Activated naive CD4-positive, alpha-beta T cell treated with anti-CD3 and anti-CD28 coated beads for 36 hours (primary cell): ENCODE results near the gene DDHD1. TPM values are rescaled to one million over a fixed set of nuclear protein-coding genes. Genes with fewer than 3 reads are reported as not detected.
"Not testable (repeated sequence)": the region's sequence is repeated elsewhere in the genome, so short reads cannot be mapped to it uniquely, and the experiment has no call there.

Experiments used
- CTCF ChIA-PET: fragments of 350-600 bp; sonication (Branson Sonifier 250); formaldehyde crosslinking; loops from one replicate; lab custom pipeline; 2021; ENCODE audit warnings: antibody characterized with exemption; lab: Charles Lee
- DNase-seq: peaks from one replicate; pipeline ENCODE4 v3.0.0-alpha.2; 2020
- H3K27ac Mint-ChIP-seq: one replicate; pipeline ENCODE4 v1.8.0; 2021; ENCODE audit warnings: mild to moderate bottlenecking, mixed read lengths
- H3K27me3 Mint-ChIP-seq: one replicate; pipeline ENCODE4 v1.8.0; 2021; ENCODE audit warnings: low read depth, mixed read lengths
- H3K36me3 Mint-ChIP-seq: one replicate; pipeline ENCODE4 v1.8.0; 2021; ENCODE audit warnings: low read depth, mixed read lengths
- H3K4me1 Mint-ChIP-seq: one replicate; pipeline ENCODE4 v1.8.0; 2021; ENCODE audit warnings: low read depth, mixed read lengths
- H3K4me3 Mint-ChIP-seq: one replicate; pipeline ENCODE4 v1.8.0; 2021; ENCODE audit warnings: mild to moderate bottlenecking, moderate library complexity, mixed read lengths
- H3K9me3 Mint-ChIP-seq: one replicate; pipeline ENCODE4 v1.8.0; 2021; ENCODE audit warnings: mixed read lengths
- intact Hi-C: fragments of 100-400 bp; cut with micrococcal nuclease; formaldehyde crosslinking; loops from one replicate; pipeline ENCODE4 v1.15.1; 2023
- total RNA-seq, 2 experiments: library from RNA; stranded (reverse); gene quantifications; one replicate each; pipeline ENCODE4 v1.2.3, GENCODE V29; 2021

Gene DDHD1
- total RNA-seq, 2 experiments from 2014 or later = 20.1 to 20.4 TPM

- Mint-ChIP-seq H3K9me3 (no peaks in the 10 kb centered on the region), H3K4me3 (peak overlapping the region; percentile 26), H3K4me1 (peaks cover 38% of the 10 kb centered on the region), H3K27me3 (no peaks in the 10 kb centered on the region), H3K36me3 (peaks cover 4% of the 10 kb centered on the region), H3K27ac (peak overlapping the region; percentile 72)
- intact Hi-C loops = loop anchor here (1.0 to 2.0 kb wide), 2 partner anchors 19 to 25 kb away; partner anchors contain the start of gene DDHD1
- no peak for DNase-seq
- CTCF ChIA-PET = interaction anchor here (0.9 kb wide), 1 partner anchor 13 kb away, joined by 3 read pairs; no protein-coding TSS in a partner anchor
These were observed 25.3 kb downstream of the DDHD1 start for GRCh38 chr14:53127832-53128231.

- Mint-ChIP-seq H3K9me3 (no peaks in the 10 kb centered on the region), H3K27me3 (no peaks in the 10 kb centered on the region), H3K27ac (peak overlapping the region; percentile 72), H3K4me1 (peaks cover 38% of the 10 kb centered on the region), H3K4me3 (peak overlapping the region; percentile 56), H3K36me3 (peaks cover 7% of the 10 kb centered on the region)
- intact Hi-C loops = loop anchor here (1.0 to 2.0 kb wide), 2 partner anchors 18 to 26 kb away; partner anchors contain the start of gene DDHD1
- no peak for DNase-seq
- CTCF ChIA-PET = interaction anchor here (0.9 to 1.6 kb wide), 3 partner anchors 13 to 73 kb away, joined by 3 to 4 read pairs (median 3); no protein-coding TSS in a partner anchor
These were observed 26.0 kb downstream of the DDHD1 start for GRCh38 chr14:53127151-53127550.

DNA sequence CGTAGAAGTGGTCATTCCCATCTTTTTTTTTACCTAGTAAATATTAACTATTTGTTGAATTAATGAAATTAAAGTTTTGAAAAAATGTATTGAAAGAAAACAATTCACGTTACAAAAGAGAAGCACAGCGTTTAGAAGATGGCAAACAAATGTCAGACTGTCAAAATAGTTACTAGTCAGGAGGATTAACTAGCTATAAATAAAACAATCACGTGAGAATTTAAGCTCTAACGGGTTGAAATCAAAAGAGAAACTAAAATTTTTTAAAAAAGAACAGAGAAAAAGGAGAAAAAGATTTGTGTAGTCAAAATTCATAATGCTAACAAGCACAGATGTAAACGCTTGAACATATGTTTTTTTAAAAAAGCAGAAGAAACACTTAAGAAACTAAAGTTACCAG lies 26.4 kb downstream of the DDHD1 start:
- peaks cover 10% of the 10 kb centered on the region for H3K36me3 Mint-ChIP-seq
- no peaks in the 10 kb centered on the region for H3K27me3 Mint-ChIP-seq
- H3K4me3 Mint-ChIP-seq = peak overlapping the region; percentile 56
- peaks cover 38% of the 10 kb centered on the region for H3K4me1 Mint-ChIP-seq
- H3K27ac Mint-ChIP-seq = peak overlapping the region; percentile 72
- CTCF ChIA-PET = interaction anchor here (1.0 to 1.6 kb wide), 2 partner anchors 13 to 72 kb away, joined by 3 to 4 read pairs; no protein-coding TSS in a partner anchor
- intact Hi-C loops = loop anchor here (1.0 to 2.0 kb wide), 2 partner anchors 17 to 26 kb away; partner anchors contain the start of gene DDHD1
- H3K9me3 Mint-ChIP-seq = no peaks in the 10 kb centered on the region
- no peak for DNase-seq

GRCh38 chr14:53124786-53125185 lies 28.3 kb downstream of the DDHD1 start:
- Mint-ChIP-seq H3K36me3 (peaks cover 17% of the 10 kb centered on the region), H3K27ac (no peak overlapping the region), H3K4me1 (peaks cover 41% of the 10 kb centered on the region), H3K4me3 (no peak overlapping the region), H3K9me3 (peaks cover 11% of the 10 kb centered on the region), H3K27me3 (no peaks in the 10 kb centered on the region)
- CTCF ChIA-PET = interaction anchor here (0.6 to 1.6 kb wide), 4 partner anchors 11 to 1597 kb away, joined by 3 to 7 read pairs (median 3); no protein-coding TSS in a partner anchor
- DNase-seq = no peak
- intact Hi-C loops = no loop called here

- H3K4me1 Mint-ChIP-seq = peaks cover 44% of the 10 kb centered on the region
- H3K9me3 Mint-ChIP-seq = peaks cover 18% of the 10 kb centered on the region
- H3K36me3 Mint-ChIP-seq = peaks cover 32% of the 10 kb centered on the region
- H3K27me3 Mint-ChIP-seq, DNase-seq, H3K27ac Mint-ChIP-seq, H3K4me3 Mint-ChIP-seq, intact Hi-C loops: not testable (repeated sequence)
- CTCF ChIA-PET = interaction anchor here (0.6 kb wide), 1 partner anchor 96 kb away, joined by 3 read pairs; no protein-coding TSS in a partner anchor
These were observed 31.7 kb downstream of the DDHD1 start for GRCh38 chr14:53121419-53121818.

DNA sequence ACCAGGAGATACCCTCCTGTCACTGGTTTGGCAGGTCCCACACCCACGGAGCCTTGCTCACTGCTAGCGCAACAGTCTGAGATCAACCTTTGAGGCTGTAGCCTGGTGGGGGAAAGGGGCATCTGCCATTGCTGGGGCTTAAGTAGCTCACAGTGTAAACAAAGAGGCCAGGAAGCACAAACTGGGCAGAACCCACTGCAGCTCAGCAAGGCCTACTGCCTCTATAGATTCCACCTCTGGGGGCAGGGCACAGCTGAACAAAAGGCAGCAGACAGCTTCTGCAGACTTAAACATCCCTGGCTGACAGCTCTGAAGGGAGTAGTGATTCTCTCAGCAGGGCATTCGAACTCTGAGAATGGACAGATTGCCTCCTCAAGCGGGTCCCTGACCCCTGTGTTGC lies 35.6 kb downstream of the DDHD1 start:
- H3K27ac Mint-ChIP-seq, H3K4me3 Mint-ChIP-seq, H3K27me3 Mint-ChIP-seq, DNase-seq, intact Hi-C loops: not testable (repeated sequence)
- CTCF ChIA-PET = interaction anchor here (0.6 to 2.5 kb wide), 3 partner anchors 8 to 49 kb away, joined by 3 to 11 read pairs (median 3); no protein-coding TSS in a partner anchor
- peaks cover 37% of the 10 kb centered on the region for H3K36me3 Mint-ChIP-seq
- peaks cover 49% of the 10 kb centered on the region for H3K4me1 Mint-ChIP-seq
- peaks cover 21% of the 10 kb centered on the region for H3K9me3 Mint-ChIP-seq

- Mint-ChIP-seq H3K27me3 (no peaks in the 10 kb centered on the region), H3K9me3 (peaks cover 10% of the 10 kb centered on the region), H3K4me1 (peaks cover 40% of the 10 kb centered on the region), H3K27ac (no peak overlapping the region), H3K36me3 (peaks cover 23% of the 10 kb centered on the region), H3K4me3 (no peak overlapping the region)
- CTCF ChIA-PET = interaction anchor here (0.9 to 1.3 kb wide), 3 partner anchors 11 to 39 kb away, joined by 3 to 4 read pairs (median 3); partner anchors contain the start of gene DDHD1
- intact Hi-C loops = no loop called here
- DNase-seq = no peak
These were observed 39.1 kb downstream of the DDHD1 start for GRCh38 chr14:53113989-53114388.

- Mint-ChIP-seq H3K27ac (no peak overlapping the region), H3K4me1 (peaks cover 26% of the 10 kb centered on the region), H3K36me3 (no peaks in the 10 kb centered on the region), H3K9me3 (peaks cover 4% of the 10 kb centered on the region), H3K27me3 (no peaks in the 10 kb centered on the region), H3K4me3 (no peak overlapping the region)
- CTCF ChIA-PET = interaction anchor here (0.5 to 2.7 kb wide), 6 partner anchors 8 to 88 kb away, joined by 3 to 11 read pairs (median 6); partner anchors contain the start of gene DDHD1
- no peak for DNase-seq
- intact Hi-C loops = no loop called here
These were observed 43.0 kb downstream of the DDHD1 start for GRCh38 chr14:53110096-53110495.

DNA sequence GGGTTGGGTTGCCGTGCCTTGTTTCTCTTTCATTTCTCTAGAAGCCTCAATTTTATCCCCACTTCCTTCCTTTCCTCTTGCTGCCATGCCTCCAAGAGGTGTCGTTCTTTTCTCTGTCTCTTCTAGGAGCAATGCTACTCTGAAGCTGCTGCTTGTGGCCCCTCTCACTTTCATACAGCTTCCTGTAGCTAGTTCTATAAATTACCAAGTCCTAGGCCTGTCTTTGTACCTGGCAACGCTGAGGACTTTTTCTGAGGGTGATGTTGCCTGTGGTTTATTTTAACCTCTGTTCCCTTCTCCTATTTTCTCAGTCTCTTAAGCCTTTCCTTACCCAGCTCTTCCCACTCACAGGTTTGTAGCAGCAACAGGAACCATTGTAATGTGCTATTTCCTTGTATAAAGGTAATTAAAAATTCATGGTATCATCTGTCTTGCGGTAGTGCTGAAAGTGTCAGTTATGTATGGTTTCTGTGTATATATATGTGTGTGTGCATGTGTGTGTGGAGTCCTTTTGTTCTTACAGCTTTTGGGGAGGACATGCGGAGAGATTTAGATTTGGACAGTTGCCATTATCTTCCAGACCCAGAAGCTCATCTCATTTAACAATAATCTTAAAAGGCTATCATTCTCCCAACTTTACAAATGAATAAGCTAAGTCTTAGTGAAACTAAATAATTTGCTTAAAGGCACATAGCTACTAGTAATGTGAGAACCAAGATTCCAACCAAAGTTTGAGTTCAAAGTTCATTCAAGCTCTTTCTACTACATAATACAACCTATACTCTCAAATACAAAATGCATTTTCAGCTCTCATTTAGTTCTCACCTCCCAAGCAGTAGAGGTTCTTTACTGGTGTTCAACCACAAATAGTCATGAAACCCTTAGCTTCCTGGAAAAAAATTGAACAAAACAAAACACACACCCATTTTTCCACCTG lies 43.8 kb downstream of the DDHD1 start:
- CTCF ChIA-PET = interaction anchor here (0.5 to 2.7 kb wide), 10 partner anchors 9 to 88 kb away, joined by 3 to 11 read pairs (median 5); partner anchors contain the start of gene DDHD1
- Mint-ChIP-seq H3K27ac (no peak overlapping the region), H3K9me3 (peaks cover 4% of the 10 kb centered on the region), H3K4me1 (peaks cover 20% of the 10 kb centered on the region), H3K4me3 (no peak overlapping the region), H3K27me3 (no peaks in the 10 kb centered on the region), H3K36me3 (no peaks in the 10 kb centered on the region)
- intact Hi-C loops = loop anchor here (1.0 to 2.0 kb wide), 7 partner anchors 15 to 557 kb away; partner anchors contain the start of genes DDHD1, GPR137C and TXNDC16
- DNase-seq = peak; percentile 76

GRCh38 chr14:53108292-53109104 lies 44.6 kb downstream of the DDHD1 start:
- Mint-ChIP-seq H3K4me3 (peak overlapping the region; percentile 49), H3K36me3 (peaks cover 2% of the 10 kb centered on the region), H3K27me3 (no peaks in the 10 kb centered on the region), H3K4me1 (peaks cover 17% of the 10 kb centered on the region), H3K27ac (no peak overlapping the region), H3K9me3 (peaks cover 4% of the 10 kb centered on the region)
- CTCF ChIA-PET = interaction anchor here (0.8 to 2.7 kb wide), 8 partner anchors 10 to 82 kb away, joined by 3 to 11 read pairs (median 8); partner anchors contain the start of gene DDHD1
- DNase-seq = no peak
- intact Hi-C loops = loop anchor here (1.0 to 2.0 kb wide), 7 partner anchors 14 to 556 kb away; partner anchors contain the start of genes DDHD1, GPR137C and TXNDC16

DNA sequence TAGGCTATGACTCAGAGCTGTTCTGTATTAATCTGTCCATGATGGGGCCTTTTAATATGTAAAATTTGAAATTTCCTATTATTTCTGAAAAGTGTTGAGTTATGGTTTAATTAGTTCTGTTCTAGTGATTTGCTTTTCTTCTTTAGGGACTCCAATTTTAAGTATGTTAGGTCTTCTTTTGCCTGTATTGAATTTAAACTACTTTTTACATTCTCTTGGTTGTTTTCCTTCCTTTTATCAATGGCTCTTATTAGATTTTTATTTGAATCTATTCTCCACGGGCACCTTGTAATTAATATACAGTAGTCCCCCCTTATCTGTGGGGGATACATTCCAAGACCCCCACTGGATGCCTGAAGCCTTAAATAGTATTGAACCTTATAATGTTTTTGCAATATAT lies 46.4 kb downstream of the DDHD1 start:
- intact Hi-C loops = no loop called here
- H3K27ac Mint-ChIP-seq = no peak overlapping the region
- CTCF ChIA-PET = interaction anchor here (1.1 to 1.3 kb wide), 3 partner anchors 15 to 47 kb away, joined by 3 to 6 read pairs (median 4); no protein-coding TSS in a partner anchor

More for the DNA sequence above, 46.4 kb downstream of the DDHD1 start:
- Mint-ChIP-seq H3K27me3 (no peaks in the 10 kb centered on the region), H3K36me3 (peaks cover 9% of the 10 kb centered on the region), H3K4me3 (no peak overlapping the region), H3K4me1 (peaks cover 17% of the 10 kb centered on the region), H3K9me3 (peaks cover 4% of the 10 kb centered on the region)
- DNase-seq = no peak
